Epithelial cell of proximal tubule (primary cell): ENCODE measurements around the gene POLD4. TPM values are rescaled to one million over a fixed set of nuclear protein-coding genes. Genes with fewer than 3 reads are reported as not detected.

Experiments
- DNase-seq: peaks from one replicate; pipeline ENCODE4 v3.0.0-alpha.2; 2011; ENCODE audit warnings: low read depth
- H3K4me3 ChIP-seq: 2 replicates; pipeline ENCODE4 v1.5.1; 2011; ENCODE audit warnings: low read depth, mild to moderate bottlenecking, low read length
- total RNA-seq: library from RNA; depleted of rRNA; stranded (reverse); fragments of >200 nt; gene quantifications from 2 replicates; pipeline ENCODE4 v1.2.3, GENCODE V29; 2015
- TF ChIP-seq, protein P1 (sequence below): conservative IDR thresholded peaks from 2 replicates; pipeline ENCODE4 v1.5.1; 2012; ENCODE audit warnings: low read depth, mild to moderate bottlenecking, low read length

The POLD4 gene
- total RNA-seq, 1 donor from 2014 or later, result 174 TPM

DNA sequence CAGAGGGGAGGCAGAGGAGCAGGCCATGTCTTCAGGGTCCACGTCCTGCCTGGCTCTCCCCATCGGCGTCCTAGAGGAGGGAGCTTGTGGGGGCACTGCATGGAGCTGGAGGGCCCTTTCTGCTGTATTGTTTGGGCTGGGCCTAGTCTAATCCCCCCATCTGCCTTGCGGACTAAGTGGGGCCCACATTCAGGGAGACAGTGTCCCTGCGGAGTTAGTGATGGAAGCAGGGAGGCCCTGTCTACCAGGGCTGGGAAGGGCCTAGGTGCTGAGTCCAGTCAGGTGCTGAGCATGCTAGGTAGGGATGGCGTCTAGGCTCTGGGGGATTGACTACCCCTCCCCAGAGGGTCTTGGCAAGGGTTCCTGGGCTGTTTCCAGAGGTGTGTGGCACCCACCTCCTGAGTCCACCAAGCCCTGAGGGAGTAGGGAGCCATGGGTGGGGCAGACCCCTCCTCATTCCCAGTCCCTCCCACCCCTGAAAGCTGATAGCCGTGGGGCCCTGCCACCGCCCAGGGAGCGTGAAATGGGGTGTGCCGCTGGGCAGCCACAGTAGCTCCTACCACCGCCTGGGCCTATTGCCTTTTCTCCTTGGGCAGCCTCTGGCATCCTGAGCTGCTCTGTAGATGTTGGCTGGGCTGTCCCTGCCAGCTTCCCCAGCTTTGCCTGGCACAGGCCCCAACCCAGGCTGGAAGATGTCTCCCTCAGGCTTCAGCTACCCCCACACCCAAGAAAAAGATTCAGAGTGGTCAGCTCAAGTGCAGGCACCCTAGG is 1.9 kb upstream of the POLD4 start:
- TF ChIP-seq, protein P1, sequence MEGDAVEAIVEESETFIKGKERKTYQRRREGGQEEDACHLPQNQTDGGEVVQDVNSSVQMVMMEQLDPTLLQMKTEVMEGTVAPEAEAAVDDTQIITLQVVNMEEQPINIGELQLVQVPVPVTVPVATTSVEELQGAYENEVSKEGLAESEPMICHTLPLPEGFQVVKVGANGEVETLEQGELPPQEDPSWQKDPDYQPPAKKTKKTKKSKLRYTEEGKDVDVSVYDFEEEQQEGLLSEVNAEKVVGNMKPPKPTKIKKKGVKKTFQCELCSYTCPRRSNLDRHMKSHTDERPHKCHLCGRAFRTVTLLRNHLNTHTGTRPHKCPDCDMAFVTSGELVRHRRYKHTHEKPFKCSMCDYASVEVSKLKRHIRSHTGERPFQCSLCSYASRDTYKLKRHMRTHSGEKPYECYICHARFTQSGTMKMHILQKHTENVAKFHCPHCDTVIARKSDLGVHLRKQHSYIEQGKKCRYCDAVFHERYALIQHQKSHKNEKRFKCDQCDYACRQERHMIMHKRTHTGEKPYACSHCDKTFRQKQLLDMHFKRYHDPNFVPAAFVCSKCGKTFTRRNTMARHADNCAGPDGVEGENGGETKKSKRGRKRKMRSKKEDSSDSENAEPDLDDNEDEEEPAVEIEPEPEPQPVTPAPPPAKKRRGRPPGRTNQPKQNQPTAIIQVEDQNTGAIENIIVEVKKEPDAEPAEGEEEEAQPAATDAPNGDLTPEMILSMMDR, result no peak
- H3K4me3 ChIP-seq, result peak overlapping the region; percentile 14
- no peak for DNase-seq

DNA sequence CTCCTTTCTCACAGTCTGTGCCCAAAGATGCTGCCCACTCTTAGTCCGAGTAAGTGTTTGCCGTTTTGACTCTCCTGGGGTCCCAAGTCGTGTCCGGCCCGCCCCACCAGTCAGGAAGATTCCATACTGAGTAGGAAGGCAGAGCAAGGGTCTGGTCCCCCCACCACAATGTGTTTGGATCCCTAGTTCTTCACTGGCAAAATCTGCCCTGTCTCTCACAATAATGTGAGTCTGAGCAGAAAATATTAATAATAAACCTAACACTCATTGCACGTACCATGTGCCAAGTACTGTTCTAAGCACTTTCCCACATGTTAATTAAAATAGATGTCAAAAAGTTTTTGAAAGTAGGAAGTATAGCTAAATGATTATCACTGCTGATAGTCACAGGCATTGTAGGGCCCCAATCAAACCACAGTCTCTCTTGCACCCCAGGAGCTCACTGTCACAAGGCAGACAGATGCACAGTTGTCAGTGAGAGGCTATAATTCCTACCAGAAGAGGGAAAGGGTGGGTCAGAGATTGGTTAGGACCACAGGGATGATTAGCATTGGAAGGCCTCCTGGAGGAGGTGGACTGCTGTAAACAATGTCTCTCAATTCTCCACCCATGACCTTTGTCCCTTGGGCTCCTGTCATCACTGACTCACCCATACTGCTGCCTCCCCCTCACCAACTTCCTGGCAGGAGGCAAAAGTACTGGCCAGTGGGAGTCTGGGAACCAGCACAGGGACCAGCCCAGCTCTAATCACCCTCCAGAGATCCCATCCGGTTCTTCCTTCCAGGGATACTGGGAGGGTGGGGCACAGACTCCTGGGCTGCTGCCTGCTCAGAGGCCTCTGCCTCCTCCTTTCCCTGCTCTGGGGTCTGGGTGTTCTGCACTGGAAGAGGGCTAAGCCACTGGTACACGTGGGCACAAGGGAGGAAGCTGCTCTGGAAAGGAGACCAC is 1.0 kb upstream of the POLD4 start:
- peak overlapping the region; percentile 81 for H3K4me3 ChIP-seq
- TF ChIP-seq, protein P1, result peak; percentile 16
- DNase-seq, result peak; percentile 93

DNA sequence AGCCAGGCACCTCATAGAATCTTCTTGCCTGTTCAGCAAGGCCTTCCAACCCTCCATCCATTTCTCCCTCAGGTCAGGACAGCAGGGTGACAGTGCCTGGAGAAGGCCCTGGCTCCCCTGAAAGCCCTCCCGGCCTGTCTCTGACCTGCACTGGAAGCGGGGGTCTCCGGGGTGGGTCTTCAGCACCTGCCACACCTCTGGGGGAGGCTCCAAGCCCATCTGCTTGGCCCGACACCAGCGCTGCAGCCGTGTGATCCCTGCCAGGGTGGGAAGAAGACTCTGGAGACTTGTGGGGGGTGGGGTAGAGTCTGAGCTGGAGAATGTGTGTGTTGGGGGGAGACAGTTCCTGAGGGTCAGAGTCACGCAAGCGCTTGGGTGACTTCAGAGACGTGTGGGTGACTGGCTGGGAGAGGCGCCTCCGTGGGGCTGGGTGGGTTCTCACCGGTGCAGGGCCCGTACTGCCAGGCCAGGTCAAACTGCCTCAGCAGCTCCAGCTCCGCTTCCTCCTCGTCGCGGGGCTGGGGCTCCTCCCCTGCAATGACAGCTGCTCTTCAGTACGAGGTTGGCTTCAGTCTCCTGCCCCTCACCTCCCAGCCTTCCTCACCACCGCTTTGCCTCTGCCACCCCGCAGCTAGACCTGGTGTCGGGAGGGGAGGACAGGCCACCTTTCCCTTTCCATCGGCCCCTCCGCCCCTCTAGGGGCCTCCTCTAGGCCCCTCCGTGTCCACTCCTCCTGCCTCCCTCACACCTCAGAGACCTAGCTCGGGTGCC is 615 bp downstream of the POLD4 start:
- no peak for DNase-seq
- TF ChIP-seq, protein P1, result no peak

DNA sequence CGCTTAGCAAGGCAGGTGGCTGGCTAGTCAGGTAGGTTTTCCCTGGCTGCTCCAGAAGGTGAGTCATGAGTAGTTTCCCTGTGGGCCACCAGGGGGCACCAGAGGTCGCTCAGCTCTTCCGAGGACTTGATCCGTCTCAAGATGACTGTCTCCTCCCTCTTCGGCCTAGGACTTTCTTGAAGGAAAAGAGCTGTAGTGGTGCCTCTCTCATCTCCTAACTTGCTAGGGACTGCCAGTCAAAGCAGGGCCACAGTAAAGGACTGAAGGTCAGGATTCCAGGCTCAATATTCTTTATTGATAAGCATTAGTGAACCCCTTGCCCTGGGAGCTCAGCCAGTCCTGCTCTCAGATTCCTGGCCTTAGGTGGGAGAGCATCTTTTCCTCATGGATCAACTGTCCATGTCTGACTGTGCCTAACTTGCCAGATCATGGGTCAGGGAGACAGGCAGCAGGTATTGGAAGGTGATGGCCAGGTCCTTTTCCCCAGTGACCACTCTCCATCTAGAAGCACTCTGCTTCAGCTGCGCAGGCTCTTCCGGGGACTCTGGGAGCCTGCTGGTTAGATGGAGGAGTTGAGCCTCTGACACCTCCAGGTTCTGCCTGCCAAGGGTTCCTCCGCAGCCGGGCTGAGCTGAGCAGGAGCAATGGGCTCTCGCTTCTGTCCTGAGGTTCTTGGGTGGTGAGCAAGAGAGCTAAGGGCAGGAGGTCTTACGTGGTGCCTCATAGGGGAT is 1.9 kb downstream of the POLD4 start:
- peak overlapping the region; percentile 81 for H3K4me3 ChIP-seq
- TF ChIP-seq, protein P1, result peak; percentile 96
- DNase-seq, result no peak

More for the DNA sequence above, 615 bp downstream of the POLD4 start:
- peak overlapping the region; percentile 81 for H3K4me3 ChIP-seq

DNA sequence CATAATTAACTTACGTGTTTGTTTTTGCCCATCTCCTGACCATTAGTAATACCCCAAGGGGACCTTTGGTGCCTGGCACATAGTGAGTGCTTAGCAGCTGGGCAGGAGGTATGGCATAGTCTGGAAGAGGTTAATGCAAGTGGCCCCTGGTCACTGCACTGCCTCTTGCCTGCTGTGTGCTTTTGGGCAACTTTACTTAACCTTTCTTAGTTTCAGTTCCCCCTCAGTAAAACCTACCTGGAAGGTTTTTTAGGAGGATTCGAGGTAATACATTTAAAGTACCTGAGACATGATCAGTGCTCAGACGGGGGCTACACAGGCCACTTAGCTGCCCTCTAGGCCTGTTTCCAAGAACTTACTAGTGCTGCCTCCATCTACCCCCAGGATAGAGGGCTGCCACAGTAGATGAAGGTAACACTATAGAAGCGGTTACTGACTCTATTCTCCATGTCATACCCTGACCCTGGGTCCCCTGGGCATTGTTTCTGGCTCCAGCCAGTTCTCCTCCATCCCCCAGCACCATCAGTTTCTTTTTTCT is 3.3 kb downstream of the POLD4 start:
- TF ChIP-seq, protein P1, result no peak
- no peak overlapping the region for H3K4me3 ChIP-seq
- DNase-seq, result no peak

DNA sequence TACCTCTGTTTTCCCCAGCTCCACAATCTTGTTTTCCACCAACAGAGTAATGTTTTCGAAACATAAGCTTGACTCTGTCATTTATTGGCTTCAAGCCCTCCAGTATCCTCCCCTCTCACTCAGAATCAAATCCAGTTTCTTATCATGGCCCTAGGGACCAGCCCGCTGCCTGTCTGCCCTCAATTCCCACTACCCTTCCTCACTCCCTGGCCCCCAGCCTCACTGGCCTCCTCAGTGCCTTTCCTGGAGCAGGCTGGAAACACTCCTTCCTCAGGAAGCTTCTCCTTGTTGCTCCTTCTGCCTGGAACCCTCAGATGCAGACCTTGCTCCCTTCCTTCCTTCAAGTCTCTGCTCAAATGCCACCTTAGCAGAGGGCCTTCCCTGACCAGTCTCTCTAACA is 3.9 kb downstream of the POLD4 start:
- H3K4me3 ChIP-seq, result no peak overlapping the region
- no peak for DNase-seq
- TF ChIP-seq, protein P1, result no peak
